GM18870 (cell line): Measurements from ENCODE around the gene GBP3.
"Not testable (repeated sequence)": the region's sequence is repeated elsewhere in the genome, so short reads cannot be mapped to it uniquely, and the experiment has no call there.

Experiments
- ATAC-seq: cut with Tn5 transposase; IDR thresholded peaks from one replicate; pipeline ENCODE4 v1.9.1; 2021; ENCODE audit warnings: moderate library complexity; ENCODE audit not compliant: unreplicated experiment

The GBP3 gene

GRCh38 chr1:88980870-88981269, 41.8 kb downstream of the GBP3 start:
- no peak for ATAC-seq

GRCh38 chr1:88979749-88980116, 42.9 kb downstream of the GBP3 start:
- ATAC-seq: no peak

- no peak for ATAC-seq
These were observed 43.5 kb downstream of the GBP3 start for GRCh38 chr1:88979054-88979748.

GRCh38 chr1:88976235-88976634, 46.4 kb downstream of the GBP3 start:
- no peak for ATAC-seq

- ATAC-seq: not testable (repeated sequence)
These were observed 48.0 kb downstream of the GBP3 start for GRCh38 chr1:88974616-88975172.

GRCh38 chr1:88973520-88974137, 49.0 kb downstream of the GBP3 start:
- no peak for ATAC-seq

- no peak for ATAC-seq
These were observed 60.9 kb downstream of the GBP3 start for GRCh38 chr1:88961647-88962275.

- ATAC-seq: no peak
These were observed 61.6 kb downstream of the GBP3 start for GRCh38 chr1:88961081-88961480.
